Activated CD4-positive, alpha-beta T cell treated with anti-CD3 and anti-CD28 coated beads for 1 hour (primary cell): Measurements from ENCODE around the gene RNH1.
"Not testable (repeated sequence)": the region's sequence is repeated elsewhere in the genome, so short reads cannot be mapped to it uniquely, and the experiment has no call there.

Experiments used
- DNase-seq: peaks from one replicate; pipeline ENCODE4 v3.0.0-alpha.2; 2020

RNH1 gene

GRCh38 chr11:473962-474785, 32.9 kb downstream of the RNH1 start:
- DNase-seq = no peak

- DNase-seq = no peak
Observed at GRCh38 chr11:473415-473814, 33.6 kb downstream of the RNH1 start.

- DNase-seq = no peak
Observed at GRCh38 chr11:472816-473215, 34.2 kb downstream of the RNH1 start.

GRCh38 chr11:472272-472671, 34.8 kb downstream of the RNH1 start:
- no peak for DNase-seq

- DNase-seq = no peak
Observed at GRCh38 chr11:471468-472145, 35.4 kb downstream of the RNH1 start.

- no peak for DNase-seq
Observed at GRCh38 chr11:469684-470560, 37.1 kb downstream of the RNH1 start.

- not testable (repeated sequence) for DNase-seq
Observed at GRCh38 chr11:469026-469683, 37.9 kb downstream of the RNH1 start.

GRCh38 chr11:468493-468892, 38.5 kb downstream of the RNH1 start:
- no peak for DNase-seq

- no peak for DNase-seq
Observed at GRCh38 chr11:468036-468435, 39.0 kb downstream of the RNH1 start.

- no peak for DNase-seq
Observed at GRCh38 chr11:465896-466530, 41.0 kb downstream of the RNH1 start.

- DNase-seq = no peak
Observed at GRCh38 chr11:464316-464715, 42.7 kb downstream of the RNH1 start.

GRCh38 chr11:462107-462890, 44.7 kb downstream of the RNH1 start:
- no peak for DNase-seq

GRCh38 chr11:461626-462025, 45.4 kb downstream of the RNH1 start:
- no peak for DNase-seq

- no peak for DNase-seq
Observed at GRCh38 chr11:460331-461199, 46.5 kb downstream of the RNH1 start.

GRCh38 chr11:459511-460220, 47.4 kb downstream of the RNH1 start:
- no peak for DNase-seq

GRCh38 chr11:457111-457760, 49.8 kb downstream of the RNH1 start:
- no peak for DNase-seq

- no peak for DNase-seq
Observed at GRCh38 chr11:456533-456932, 50.5 kb downstream of the RNH1 start.

GRCh38 chr11:455566-456147, 51.4 kb downstream of the RNH1 start:
- DNase-seq = no peak
